HCT116 (cell line): ENCODE measurements around the gene TLR7. TPM values are rescaled to one million over a fixed set of nuclear protein-coding genes. Genes with fewer than 3 reads are reported as not detected.

Experiments
- ATAC-seq: fragments of 200-7000 bp; cut with Tn5 transposase; 2 replicates; pipeline ENCODE4 v1.9.1; 2020; ENCODE audit warnings: mild to moderate bottlenecking, moderate library complexity
- BruUV-seq: library from RNA; stranded (reverse); fragments of 400-500 nt; replicated peaks from 2 replicates; lab custom pipeline; 2021; lab: Mats Ljungman, UMichigan
- CTCF ChIA-PET: fragments of 300-600 bp; sonication (Branson Sonifier 250); formaldehyde crosslinking; loops from one replicate; lab custom pipeline; 2021; ENCODE audit warnings: antibody characterized with exemption; lab: Charles Lee
- POLR2A ChIA-PET: fragments of 300-600, 350-600 bp; sonication (Branson Sonifier 250); formaldehyde crosslinking; loops from one replicate; lab custom pipeline; 2021; ENCODE audit warnings: antibody characterized with exemption; lab: Charles Lee
- RAD21 ChIA-PET, 2 experiments: fragments of 300-600 bp; sonication (Branson Sonifier 250); formaldehyde crosslinking; loops; one replicate each; lab custom pipeline; 2023; ENCODE audit warnings: low total read pairs in 2 of 2; ENCODE audit not compliant: uncharacterized antibody in 2 of 2, unreplicated experiment in 2 of 2, low non-redundant PET in 1 of 2; lab: Charles Lee
- DNase-seq: peaks from one replicate; pipeline ENCODE4 v3.0.0-alpha.2; 2010; ENCODE audit warnings: low read depth, low spot score
- H2AFZ ChIP-seq: fragments of 200-600 bp; shearing (Covaris generic), sonication (generic); 2 replicates; pipeline ENCODE4 v1.6.1; 2017; ENCODE audit warnings: low read depth, mixed run types, mixed read lengths, antibody characterized with exemption, low read length; ENCODE audit not compliant: poor library complexity, severe bottlenecking
- H3K27ac ChIP-seq: 2 replicates; pipeline ENCODE4 v1.5.1; 2012; ENCODE audit warnings: low read depth, low read length
- H3K27me3 ChIP-seq: fragments of 200-600 bp; sonication (generic); 2 replicates; pipeline ENCODE4 v1.6.1; 2016; ENCODE audit warnings: mixed run types, low read length, mixed read lengths; ENCODE audit not compliant: insufficient read depth
- H3K36me3 ChIP-seq, 2 experiments: fragments of 200-500 bp in 1 of 2; fragments of 200-600 bp in 1 of 2; sonication (Bioruptor generic) in 1 of 2; sonication (generic) in 1 of 2; 2 replicates each; pipeline versions ENCODE4 v1.5.1 to v1.6.1; 2014 to 2016; ENCODE audit warnings: low read length in 2 of 2, inconsistent platforms in 1 of 2, mixed read lengths in 1 of 2, mixed run types in 1 of 2; ENCODE audit not compliant: insufficient read depth in 2 of 2, control insufficient read depth in 1 of 2
- H3K4me1 ChIP-seq, 2 experiments: fragments of 200-600 bp in 1 of 2; sonication (generic) in 1 of 2; 2 replicates each; pipeline versions ENCODE4 v1.5.1 to v1.6.1; 2012 to 2017; ENCODE audit warnings: low read length in 2 of 2, inconsistent platforms in 1 of 2, mild to moderate bottlenecking in 1 of 2, mixed read lengths in 1 of 2, mixed run types in 1 of 2, moderate library complexity in 1 of 2; ENCODE audit not compliant: insufficient read depth in 2 of 2, control insufficient read depth in 1 of 2
- H3K4me2 ChIP-seq: fragments of 200-600 bp; sonication (generic); 2 replicates; pipeline ENCODE4 v1.6.1; 2017; ENCODE audit warnings: mixed run types, low read length, mixed read lengths
- H3K4me3 ChIP-seq, 2 experiments: fragments of 200-600 bp in 1 of 2; sonication (generic) in 1 of 2; replicated peaks in 1 of 2; 2 replicates each; pipeline ENCODE4 v1.5.1; 2011 to 2016; ENCODE audit warnings: low read length in 2 of 2, control low read depth in 1 of 2, low read depth in 1 of 2, mild to moderate bottlenecking in 1 of 2, mixed read lengths in 1 of 2, mixed run types in 1 of 2
- H3K79me2 ChIP-seq: fragments of 200-600 bp; sonication (generic); 2 replicates; pipeline ENCODE4 v1.6.1; 2017; ENCODE audit warnings: mild to moderate bottlenecking, mixed run types, low read length, moderate library complexity, mixed read lengths; ENCODE audit not compliant: insufficient read depth
- H3K9ac ChIP-seq: fragments of 200-600 bp; sonication (generic); 2 replicates; pipeline ENCODE4 v1.6.1; 2016; ENCODE audit warnings: low read length, mixed read lengths
- H3K9me2 ChIP-seq: fragments of 200-600 bp; sonication (generic), shearing (Covaris generic); 2 replicates; pipeline ENCODE4 v1.6.1; 2017; ENCODE audit warnings: mixed run types, mild to moderate bottlenecking, moderate library complexity; ENCODE audit not compliant: insufficient read depth
- H3K9me3 ChIP-seq, 2 experiments: fragments of 200-500 bp in 1 of 2; fragments of 200-600 bp in 1 of 2; sonication (Bioruptor generic) in 1 of 2; sonication (generic) in 1 of 2; 2 replicates each; pipeline ENCODE4 v1.6.1; 2014 to 2017; ENCODE audit warnings: low read length in 2 of 2, mixed read lengths in 2 of 2, inconsistent platforms in 1 of 2, low read depth in 1 of 2, mild to moderate bottlenecking in 1 of 2, mixed run types in 1 of 2, moderate library complexity in 1 of 2; ENCODE audit not compliant: control insufficient read depth in 1 of 2, insufficient read depth in 1 of 2
- H4K20me1 ChIP-seq: fragments of 200-600 bp; sonication (generic), shearing (Covaris generic); 2 replicates; pipeline ENCODE4 v1.6.1; 2017; ENCODE audit warnings: mixed run types, mild to moderate bottlenecking, moderate library complexity; ENCODE audit not compliant: insufficient read depth
- EGR1 ChIP-seq: IDR thresholded peaks from 2 replicates; pipeline ENCODE4 v1.6.1; 2012; ENCODE audit warnings: low read depth
- EZH2 ChIP-seq: fragments of 200-600 bp; sonication (generic); IDR thresholded peaks from 2 replicates; pipeline ENCODE4 v1.6.1; 2017; ENCODE audit warnings: antibody characterized with exemption, mixed run types
- EZH2phosphoT487 ChIP-seq: fragments of 200-600 bp; IDR thresholded peaks from 2 replicates; pipeline ENCODE4 v1.6.1; 2018; ENCODE audit warnings: antibody characterized with exemption, borderline replicate concordance
- FOSL1 ChIP-seq: IDR thresholded peaks from 2 replicates; pipeline ENCODE4 v1.6.1; 2012; ENCODE audit warnings: low read depth
- JUND ChIP-seq: IDR thresholded peaks from 2 replicates; pipeline ENCODE4 v1.6.1; 2012
- SP1 ChIP-seq: IDR thresholded peaks from 2 replicates; pipeline ENCODE4 v1.6.1; 2012; ENCODE audit warnings: low read depth
- SRF ChIP-seq: IDR thresholded peaks from 2 replicates; pipeline ENCODE4 v1.6.1; 2012; ENCODE audit warnings: low read depth
- YY1 ChIP-seq: IDR thresholded peaks from 2 replicates; pipeline ENCODE4 v1.6.1; 2011; ENCODE audit warnings: low read length, low read depth, moderate library complexity, mild to moderate bottlenecking; ENCODE audit not compliant: insufficient replicate concordance; ENCODE audit errors: extremely low read depth
- ZFX ChIP-seq: fragments of 450-650 bp; IDR thresholded peaks from 2 replicates; pipeline ENCODE4 v1.6.1; 2017
- intact Hi-C: fragments of 100-400 bp; cut with micrococcal nuclease; formaldehyde crosslinking; loops from 2 replicates; pipeline ENCODE4 v1.10.0; 2022
- total RNA-seq: library from RNA; stranded (reverse); gene quantifications from one replicate; pipeline ENCODE4 v1.2.1, GENCODE V29; 2021; ENCODE audit not compliant: unreplicated experiment
- TF ChIP-seq, protein P1 (sequence below): IDR thresholded peaks from 2 replicates; pipeline ENCODE4 v1.6.1; 2012
- TF ChIP-seq, protein P2 (sequence below), 3 experiments: fragments of 200-600 bp in 1 of 3; sonication (generic) in 1 of 3; IDR thresholded peaks in 2 of 3; conservative IDR thresholded peaks in 1 of 3; 2 replicates each; pipeline ENCODE4 v1.5.1; 2012 to 2017; ENCODE audit warnings: low read depth in 2 of 3, low read length in 2 of 3, antibody characterized with exemption in 1 of 3, borderline replicate concordance in 1 of 3, control low read depth in 1 of 3, mild to moderate bottlenecking in 1 of 3, mixed read lengths in 1 of 3, mixed run types in 1 of 3, moderate library complexity in 1 of 3; ENCODE audit not compliant: insufficient read depth in 1 of 3

The TLR7 gene
- total RNA-seq, 1 experiment from 2014 or later = not detected

DNA sequence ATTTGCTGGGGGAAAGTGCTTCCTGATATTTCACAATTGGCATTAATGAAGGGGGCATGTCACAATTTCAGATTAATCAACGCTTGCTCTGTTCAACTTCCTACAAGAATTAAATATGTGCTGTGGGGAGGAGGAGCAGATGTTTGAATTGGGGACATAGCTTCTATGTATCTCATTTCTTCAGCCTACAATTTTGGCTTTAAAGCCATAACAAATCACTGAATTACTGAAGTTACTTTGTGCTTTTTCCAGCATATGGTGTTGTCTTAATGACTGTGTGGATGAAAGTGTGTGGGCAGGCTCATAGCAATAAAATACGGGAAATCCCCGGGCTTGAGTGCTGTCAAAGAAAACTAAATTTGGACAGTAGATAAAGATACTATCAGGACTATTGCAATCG lies 813 bp downstream of the TLR7 start:
- Histone ChIP-seq H3K27me3 (no peaks in the 10 kb centered on the region), H3K36me3 (no peaks in the 10 kb centered on the region), H3K27ac (no peak overlapping the region), H3K4me2 (no peak overlapping the region), H4K20me1 (no peaks in the 10 kb centered on the region), H3K4me1 (no peaks in the 10 kb centered on the region), H3K4me3 (no peak overlapping the region), H3K9me2 (no peaks in the 10 kb centered on the region), H3K9ac (no peak overlapping the region), H2AFZ (no peak overlapping the region), H3K79me2 (no peaks in the 10 kb centered on the region), H3K9me3 (no peaks in the 10 kb centered on the region)
- ChIA-PET CTCF (no interaction called here), POLR2A (no interaction called here), RAD21 (no interaction called here)
- DNase-seq (no peak), ATAC-seq (no peak)
- intact Hi-C loops = no loop called here
- BruUV-seq = no TSS peak
- TF ChIP-seq SRF (no peak), EGR1 (no peak), EZH2phosphoT487 (no peak), FOSL1 (no peak), JUND (no peak), YY1 (no peak), EZH2 (no peak), SP1 (no peak), ZFX (no peak)
- TF ChIP-seq, protein P1, sequence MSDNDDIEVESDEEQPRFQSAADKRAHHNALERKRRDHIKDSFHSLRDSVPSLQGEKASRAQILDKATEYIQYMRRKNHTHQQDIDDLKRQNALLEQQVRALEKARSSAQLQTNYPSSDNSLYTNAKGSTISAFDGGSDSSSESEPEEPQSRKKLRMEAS = no peak
- TF ChIP-seq, protein P2, sequence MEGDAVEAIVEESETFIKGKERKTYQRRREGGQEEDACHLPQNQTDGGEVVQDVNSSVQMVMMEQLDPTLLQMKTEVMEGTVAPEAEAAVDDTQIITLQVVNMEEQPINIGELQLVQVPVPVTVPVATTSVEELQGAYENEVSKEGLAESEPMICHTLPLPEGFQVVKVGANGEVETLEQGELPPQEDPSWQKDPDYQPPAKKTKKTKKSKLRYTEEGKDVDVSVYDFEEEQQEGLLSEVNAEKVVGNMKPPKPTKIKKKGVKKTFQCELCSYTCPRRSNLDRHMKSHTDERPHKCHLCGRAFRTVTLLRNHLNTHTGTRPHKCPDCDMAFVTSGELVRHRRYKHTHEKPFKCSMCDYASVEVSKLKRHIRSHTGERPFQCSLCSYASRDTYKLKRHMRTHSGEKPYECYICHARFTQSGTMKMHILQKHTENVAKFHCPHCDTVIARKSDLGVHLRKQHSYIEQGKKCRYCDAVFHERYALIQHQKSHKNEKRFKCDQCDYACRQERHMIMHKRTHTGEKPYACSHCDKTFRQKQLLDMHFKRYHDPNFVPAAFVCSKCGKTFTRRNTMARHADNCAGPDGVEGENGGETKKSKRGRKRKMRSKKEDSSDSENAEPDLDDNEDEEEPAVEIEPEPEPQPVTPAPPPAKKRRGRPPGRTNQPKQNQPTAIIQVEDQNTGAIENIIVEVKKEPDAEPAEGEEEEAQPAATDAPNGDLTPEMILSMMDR (IDR thresholded peaks at IDR 0.05 in 2 of 3, conservative IDR thresholded peaks at IDR 0.05 in 1 of 3; ENCODE audit: borderline replicate concordance in 1 of 3, insufficient read depth in 1 of 3, low read depth in 2 of 3, low read length in 2 of 3) = no peak
